GM23338 (cell line): ENCODE results near the gene MTX3.

ENCODE experiments used
- CREB1 ChIP-seq: fragments of 250-450 bp; sonication (Bioruptor Pico); IDR thresholded peaks from 2 replicates; pipeline ENCODE4 v1.5.0; 2020; ENCODE audit warnings: low read depth, mild to moderate bottlenecking, moderate library complexity
- EZH2 ChIP-seq: fragments of 200-600 bp; sonication (generic); IDR thresholded peaks from one replicate; pipeline ENCODE4 v1.8.0; 2017; ENCODE audit warnings: antibody characterized with exemption, mild to moderate bottlenecking, low read depth; ENCODE audit not compliant: unreplicated experiment
- EZH2phosphoT487 ChIP-seq: fragments of 200-600 bp; sonication (generic); IDR thresholded peaks from one replicate; pipeline ENCODE4 v1.8.1; 2018; ENCODE audit warnings: antibody characterized with exemption; ENCODE audit not compliant: unreplicated experiment
- JUNB ChIP-seq: IDR thresholded peaks from one replicate; pipeline ENCODE4 v1.6.1; 2016; ENCODE audit warnings: antibody characterized with exemption; ENCODE audit not compliant: unreplicated experiment
- NANOG ChIP-seq: IDR thresholded peaks from 2 replicates; pipeline ENCODE4 v1.6.1; 2016; ENCODE audit warnings: antibody characterized with exemption, borderline replicate concordance
- POLR2AphosphoS5 ChIP-seq: IDR thresholded peaks from 2 replicates; pipeline ENCODE4 v1.6.1; 2016; ENCODE audit warnings: antibody characterized with exemption, low read depth
- STAT1 ChIP-seq: IDR thresholded peaks from one replicate; pipeline ENCODE4 v1.6.1; 2016; ENCODE audit warnings: antibody characterized with exemption; ENCODE audit not compliant: unreplicated experiment
- ZNF114 ChIP-seq: fragments of 250-450 bp; sonication (Bioruptor Pico); IDR thresholded peaks from 2 replicates; pipeline ENCODE4 v1.5.0; 2020; ENCODE audit warnings: mild to moderate bottlenecking, moderate library complexity
- TF ChIP-seq, protein P1 (sequence below), 2 experiments: fragments of 200-600 bp in 1 of 2; sonication (generic) in 1 of 2; conservative IDR thresholded peaks; 2 replicates each; pipeline versions ENCODE4 v1.5.1 to v1.6.1; 2016 to 2017; ENCODE audit warnings: antibody characterized with exemption in 2 of 2, low read depth in 2 of 2, mild to moderate bottlenecking in 2 of 2, moderate library complexity in 1 of 2
- TF ChIP-seq, protein P2 (sequence below): fragments of 250-450 bp; sonication (Bioruptor Pico); IDR thresholded peaks from 2 replicates; pipeline ENCODE4 v1.5.0; 2020; ENCODE audit warnings: mild to moderate bottlenecking, moderate library complexity
- TF ChIP-seq, protein P3 (sequence below): IDR thresholded peaks from one replicate; pipeline ENCODE4 v1.6.1; 2018; ENCODE audit warnings: antibody characterized with exemption; ENCODE audit not compliant: unreplicated experiment
- TF ChIP-seq, protein P4 (sequence below): IDR thresholded peaks from 2 replicates; pipeline ENCODE4 v1.6.1; 2016; ENCODE audit warnings: antibody characterized with exemption

DNA sequence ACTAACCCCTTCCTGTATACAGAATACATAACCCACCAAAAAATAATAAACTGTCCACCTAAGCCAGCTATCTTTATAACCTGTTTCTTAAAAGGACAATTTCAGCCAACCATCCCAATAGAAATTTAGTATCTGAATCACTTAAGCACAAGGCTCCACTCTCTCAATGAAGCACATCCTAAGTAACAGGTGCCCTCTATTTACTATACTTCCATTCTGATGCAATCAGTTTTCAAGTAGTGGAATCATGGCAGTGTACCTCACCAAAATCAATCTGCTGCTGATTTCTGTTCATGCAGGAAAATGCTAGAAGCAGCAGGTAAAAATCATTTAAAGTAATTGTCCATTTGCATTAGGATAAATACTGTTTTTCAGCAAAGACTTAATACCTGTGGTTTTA lies 4.8 kb downstream of the MTX3 start:
- TF ChIP-seq EZH2 (no peak), JUNB (no peak), POLR2AphosphoS5 (no peak), STAT1 (no peak), EZH2phosphoT487 (no peak), CREB1 (CRISPR knock-in tag) (no peak), NANOG (no peak), ZNF114 (CRISPR knock-in tag) (no peak)
- TF ChIP-seq, protein P1, sequence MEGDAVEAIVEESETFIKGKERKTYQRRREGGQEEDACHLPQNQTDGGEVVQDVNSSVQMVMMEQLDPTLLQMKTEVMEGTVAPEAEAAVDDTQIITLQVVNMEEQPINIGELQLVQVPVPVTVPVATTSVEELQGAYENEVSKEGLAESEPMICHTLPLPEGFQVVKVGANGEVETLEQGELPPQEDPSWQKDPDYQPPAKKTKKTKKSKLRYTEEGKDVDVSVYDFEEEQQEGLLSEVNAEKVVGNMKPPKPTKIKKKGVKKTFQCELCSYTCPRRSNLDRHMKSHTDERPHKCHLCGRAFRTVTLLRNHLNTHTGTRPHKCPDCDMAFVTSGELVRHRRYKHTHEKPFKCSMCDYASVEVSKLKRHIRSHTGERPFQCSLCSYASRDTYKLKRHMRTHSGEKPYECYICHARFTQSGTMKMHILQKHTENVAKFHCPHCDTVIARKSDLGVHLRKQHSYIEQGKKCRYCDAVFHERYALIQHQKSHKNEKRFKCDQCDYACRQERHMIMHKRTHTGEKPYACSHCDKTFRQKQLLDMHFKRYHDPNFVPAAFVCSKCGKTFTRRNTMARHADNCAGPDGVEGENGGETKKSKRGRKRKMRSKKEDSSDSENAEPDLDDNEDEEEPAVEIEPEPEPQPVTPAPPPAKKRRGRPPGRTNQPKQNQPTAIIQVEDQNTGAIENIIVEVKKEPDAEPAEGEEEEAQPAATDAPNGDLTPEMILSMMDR (conservative IDR thresholded peaks at IDR 0.05; ENCODE audit: low read depth in 2 of 2) = no peak
- TF ChIP-seq, protein P2, sequence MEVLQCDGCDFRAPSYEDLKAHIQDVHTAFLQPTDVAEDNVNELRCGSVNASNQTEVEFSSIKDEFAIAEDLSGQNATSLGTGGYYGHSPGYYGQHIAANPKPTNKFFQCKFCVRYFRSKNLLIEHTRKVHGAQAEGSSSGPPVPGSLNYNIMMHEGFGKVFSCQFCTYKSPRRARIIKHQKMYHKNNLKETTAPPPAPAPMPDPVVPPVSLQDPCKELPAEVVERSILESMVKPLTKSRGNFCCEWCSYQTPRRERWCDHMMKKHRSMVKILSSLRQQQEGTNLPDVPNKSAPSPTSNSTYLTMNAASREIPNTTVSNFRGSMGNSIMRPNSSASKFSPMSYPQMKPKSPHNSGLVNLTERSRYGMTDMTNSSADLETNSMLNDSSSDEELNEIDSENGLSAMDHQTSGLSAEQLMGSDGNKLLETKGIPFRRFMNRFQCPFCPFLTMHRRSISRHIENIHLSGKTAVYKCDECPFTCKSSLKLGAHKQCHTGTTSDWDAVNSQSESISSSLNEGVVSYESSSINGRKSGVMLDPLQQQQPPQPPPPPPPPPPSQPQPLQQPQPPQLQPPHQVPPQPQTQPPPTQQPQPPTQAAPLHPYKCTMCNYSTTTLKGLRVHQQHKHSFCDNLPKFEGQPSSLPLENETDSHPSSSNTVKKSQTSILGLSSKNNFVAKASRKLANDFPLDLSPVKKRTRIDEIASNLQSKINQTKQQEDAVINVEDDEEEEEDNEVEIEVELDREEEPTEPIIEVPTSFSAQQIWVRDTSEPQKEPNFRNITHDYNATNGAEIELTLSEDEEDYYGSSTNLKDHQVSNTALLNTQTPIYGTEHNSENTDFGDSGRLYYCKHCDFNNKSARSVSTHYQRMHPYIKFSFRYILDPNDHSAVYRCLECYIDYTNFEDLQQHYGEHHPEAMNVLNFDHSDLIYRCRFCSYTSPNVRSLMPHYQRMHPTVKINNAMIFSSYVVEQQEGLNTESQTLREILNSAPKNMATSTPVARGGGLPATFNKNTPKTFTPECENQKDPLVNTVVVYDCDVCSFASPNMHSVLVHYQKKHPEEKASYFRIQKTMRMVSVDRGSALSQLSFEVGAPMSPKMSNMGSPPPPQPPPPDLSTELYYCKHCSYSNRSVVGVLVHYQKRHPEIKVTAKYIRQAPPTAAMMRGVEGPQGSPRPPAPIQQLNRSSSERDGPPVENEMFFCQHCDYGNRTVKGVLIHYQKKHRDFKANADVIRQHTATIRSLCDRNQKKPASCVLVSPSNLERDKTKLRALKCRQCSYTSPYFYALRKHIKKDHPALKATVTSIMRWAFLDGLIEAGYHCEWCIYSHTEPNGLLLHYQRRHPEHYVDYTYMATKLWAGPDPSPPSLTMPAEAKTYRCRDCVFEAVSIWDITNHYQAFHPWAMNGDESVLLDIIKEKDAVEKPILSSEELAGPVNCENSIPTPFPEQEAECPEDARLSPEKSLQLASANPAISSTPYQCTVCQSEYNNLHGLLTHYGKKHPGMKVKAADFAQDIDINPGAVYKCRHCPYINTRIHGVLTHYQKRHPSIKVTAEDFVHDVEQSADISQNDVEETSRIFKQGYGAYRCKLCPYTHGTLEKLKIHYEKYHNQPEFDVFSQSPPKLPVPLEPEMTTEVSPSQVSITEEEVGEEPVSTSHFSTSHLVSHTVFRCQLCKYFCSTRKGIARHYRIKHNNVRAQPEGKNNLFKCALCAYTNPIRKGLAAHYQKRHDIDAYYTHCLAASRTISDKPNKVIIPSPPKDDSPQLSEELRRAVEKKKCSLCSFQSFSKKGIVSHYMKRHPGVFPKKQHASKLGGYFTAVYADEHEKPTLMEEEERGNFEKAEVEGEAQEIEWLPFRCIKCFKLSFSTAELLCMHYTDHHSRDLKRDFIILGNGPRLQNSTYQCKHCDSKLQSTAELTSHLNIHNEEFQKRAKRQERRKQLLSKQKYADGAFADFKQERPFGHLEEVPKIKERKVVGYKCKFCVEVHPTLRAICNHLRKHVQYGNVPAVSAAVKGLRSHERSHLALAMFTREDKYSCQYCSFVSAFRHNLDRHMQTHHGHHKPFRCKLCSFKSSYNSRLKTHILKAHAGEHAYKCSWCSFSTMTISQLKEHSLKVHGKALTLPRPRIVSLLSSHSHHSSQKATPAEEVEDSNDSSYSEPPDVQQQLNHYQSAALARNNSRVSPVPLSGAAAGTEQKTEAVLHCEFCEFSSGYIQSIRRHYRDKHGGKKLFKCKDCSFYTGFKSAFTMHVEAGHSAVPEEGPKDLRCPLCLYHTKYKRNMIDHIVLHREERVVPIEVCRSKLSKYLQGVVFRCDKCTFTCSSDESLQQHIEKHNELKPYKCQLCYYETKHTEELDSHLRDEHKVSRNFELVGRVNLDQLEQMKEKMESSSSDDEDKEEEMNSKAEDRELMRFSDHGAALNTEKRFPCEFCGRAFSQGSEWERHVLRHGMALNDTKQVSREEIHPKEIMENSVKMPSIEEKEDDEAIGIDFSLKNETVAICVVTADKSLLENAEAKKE (CRISPR knock-in tag) = no peak
- TF ChIP-seq, protein P3, sequence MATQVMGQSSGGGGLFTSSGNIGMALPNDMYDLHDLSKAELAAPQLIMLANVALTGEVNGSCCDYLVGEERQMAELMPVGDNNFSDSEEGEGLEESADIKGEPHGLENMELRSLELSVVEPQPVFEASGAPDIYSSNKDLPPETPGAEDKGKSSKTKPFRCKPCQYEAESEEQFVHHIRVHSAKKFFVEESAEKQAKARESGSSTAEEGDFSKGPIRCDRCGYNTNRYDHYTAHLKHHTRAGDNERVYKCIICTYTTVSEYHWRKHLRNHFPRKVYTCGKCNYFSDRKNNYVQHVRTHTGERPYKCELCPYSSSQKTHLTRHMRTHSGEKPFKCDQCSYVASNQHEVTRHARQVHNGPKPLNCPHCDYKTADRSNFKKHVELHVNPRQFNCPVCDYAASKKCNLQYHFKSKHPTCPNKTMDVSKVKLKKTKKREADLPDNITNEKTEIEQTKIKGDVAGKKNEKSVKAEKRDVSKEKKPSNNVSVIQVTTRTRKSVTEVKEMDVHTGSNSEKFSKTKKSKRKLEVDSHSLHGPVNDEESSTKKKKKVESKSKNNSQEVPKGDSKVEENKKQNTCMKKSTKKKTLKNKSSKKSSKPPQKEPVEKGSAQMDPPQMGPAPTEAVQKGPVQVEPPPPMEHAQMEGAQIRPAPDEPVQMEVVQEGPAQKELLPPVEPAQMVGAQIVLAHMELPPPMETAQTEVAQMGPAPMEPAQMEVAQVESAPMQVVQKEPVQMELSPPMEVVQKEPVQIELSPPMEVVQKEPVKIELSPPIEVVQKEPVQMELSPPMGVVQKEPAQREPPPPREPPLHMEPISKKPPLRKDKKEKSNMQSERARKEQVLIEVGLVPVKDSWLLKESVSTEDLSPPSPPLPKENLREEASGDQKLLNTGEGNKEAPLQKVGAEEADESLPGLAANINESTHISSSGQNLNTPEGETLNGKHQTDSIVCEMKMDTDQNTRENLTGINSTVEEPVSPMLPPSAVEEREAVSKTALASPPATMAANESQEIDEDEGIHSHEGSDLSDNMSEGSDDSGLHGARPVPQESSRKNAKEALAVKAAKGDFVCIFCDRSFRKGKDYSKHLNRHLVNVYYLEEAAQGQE = no peak
- TF ChIP-seq, protein P4, sequence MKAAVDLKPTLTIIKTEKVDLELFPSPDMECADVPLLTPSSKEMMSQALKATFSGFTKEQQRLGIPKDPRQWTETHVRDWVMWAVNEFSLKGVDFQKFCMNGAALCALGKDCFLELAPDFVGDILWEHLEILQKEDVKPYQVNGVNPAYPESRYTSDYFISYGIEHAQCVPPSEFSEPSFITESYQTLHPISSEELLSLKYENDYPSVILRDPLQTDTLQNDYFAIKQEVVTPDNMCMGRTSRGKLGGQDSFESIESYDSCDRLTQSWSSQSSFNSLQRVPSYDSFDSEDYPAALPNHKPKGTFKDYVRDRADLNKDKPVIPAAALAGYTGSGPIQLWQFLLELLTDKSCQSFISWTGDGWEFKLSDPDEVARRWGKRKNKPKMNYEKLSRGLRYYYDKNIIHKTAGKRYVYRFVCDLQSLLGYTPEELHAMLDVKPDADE = no peak
